Suppressor macrophage treated with lipopolysaccharide for 4 hours (primary cell): ENCODE measurements around the gene NUP62CL.

ENCODE experiments used
- DNase-seq: peaks from one replicate; pipeline ENCODE4 v3.0.0-alpha.2; 2020

Gene NUP62CL

DNA sequence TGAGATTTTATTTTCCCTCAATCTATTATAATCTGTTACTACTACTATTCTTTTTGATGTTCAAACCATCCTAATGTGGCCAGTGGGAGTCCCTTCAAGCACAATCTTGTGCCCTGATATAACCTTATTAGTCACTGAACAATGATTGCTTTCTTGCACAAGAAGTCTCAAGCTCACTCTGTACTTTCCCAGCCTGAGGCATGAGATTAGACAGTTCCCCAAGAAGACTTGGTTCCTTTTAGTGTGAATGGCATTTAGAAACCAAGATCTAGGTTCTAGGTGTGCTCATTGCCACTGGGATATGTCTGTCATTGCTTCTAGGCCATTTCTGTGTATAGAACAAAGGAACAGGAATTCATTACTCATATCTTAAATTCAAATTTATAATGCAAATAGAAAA lies 59.6 kb downstream of the NUP62CL start:
- peak; percentile 72 for DNase-seq

- no peak for DNase-seq
Observed at GRCh38 chrX:107135965-107136307, 70.3 kb downstream of the NUP62CL start.

- peak; percentile 43 for DNase-seq
Observed at GRCh38 chrX:107135049-107135964, 70.9 kb downstream of the NUP62CL start.

DNA sequence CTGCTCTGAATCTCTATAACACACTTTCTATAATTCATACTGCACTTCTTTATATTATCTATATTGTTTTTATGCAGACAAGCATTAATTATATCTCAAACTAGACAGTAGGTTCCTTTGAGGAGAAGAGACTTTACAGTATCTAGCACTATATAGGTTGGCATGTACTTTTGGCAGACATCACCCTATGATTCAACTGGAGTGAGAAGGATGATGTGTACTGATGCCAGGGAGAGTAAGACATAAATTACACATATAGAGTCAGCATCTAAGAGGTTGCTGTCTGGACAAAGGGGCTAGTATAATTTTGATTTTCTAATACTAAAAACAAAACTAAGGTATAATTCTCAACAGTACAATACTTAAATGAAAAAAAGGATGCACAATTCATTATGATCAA lies 82.5 kb downstream of the NUP62CL start:
- DNase-seq: no peak

DNA sequence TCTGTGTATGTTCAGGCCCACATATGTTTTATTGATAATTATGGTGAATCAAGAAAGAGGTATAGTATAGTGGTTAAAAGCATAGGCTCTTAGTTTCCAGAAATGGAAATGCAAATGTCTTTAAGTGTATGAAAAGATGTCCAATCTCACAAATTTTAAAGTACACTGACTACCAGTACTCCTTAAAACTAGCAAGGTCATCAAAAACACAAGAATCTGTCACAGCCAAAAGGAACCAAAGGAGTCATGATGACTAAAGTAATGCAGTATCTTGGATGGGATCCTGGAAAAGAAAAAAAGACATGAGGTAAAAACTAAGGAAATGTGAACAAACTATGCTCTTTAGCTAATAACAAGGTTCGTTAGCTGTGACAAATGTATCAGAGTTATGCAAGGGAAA lies 87.0 kb downstream of the NUP62CL start:
- no peak for DNase-seq

- peak; percentile 73 for DNase-seq
Observed at GRCh38 chrX:107118322-107119147, 87.7 kb downstream of the NUP62CL start, which contains the start of gene RBM41. Gene RBM41, minus strand, starts transcription at chrX:107118822. Its CDS starts 49 bp downstream, at chrX:107118773.

DNA sequence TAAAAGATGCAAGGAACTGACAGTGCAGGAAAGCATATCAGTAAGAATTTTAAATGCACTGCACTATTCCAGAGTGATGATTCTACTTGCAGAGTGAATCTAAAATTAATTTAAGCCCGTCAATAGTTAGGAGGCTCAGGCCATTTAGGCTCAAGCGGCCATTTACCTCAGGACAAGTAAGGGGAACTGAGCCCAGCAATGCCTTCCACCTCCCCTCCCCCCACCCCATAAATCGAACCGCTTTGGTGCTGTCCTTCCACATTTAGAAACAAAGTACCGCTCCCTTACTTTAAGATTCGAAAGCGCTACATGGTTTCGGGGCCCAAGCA lies 88.3 kb downstream of the NUP62CL start:
- peak; percentile 7 for DNase-seq

- DNase-seq: no peak
Observed at GRCh38 chrX:107107459-107107858, 98.8 kb downstream of the NUP62CL start.

DNA sequence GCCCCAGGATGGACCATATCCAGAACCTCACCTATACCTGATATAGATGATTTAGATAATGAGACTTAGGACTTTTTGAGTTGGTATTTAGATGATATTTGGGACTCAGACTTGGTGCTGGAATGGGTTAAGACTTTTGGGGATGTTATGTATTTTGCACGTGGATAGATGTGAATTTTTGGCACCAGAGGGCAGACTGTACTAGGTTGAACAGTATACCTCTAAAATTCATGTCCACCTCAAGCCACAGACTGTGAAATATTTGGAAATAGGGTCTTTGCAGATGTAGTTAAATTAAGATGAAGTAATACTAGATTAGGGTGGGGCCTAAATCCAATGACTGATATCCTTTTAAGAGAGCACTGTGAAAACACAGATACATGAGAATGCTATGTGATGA lies 103.3 kb downstream of the NUP62CL start:
- DNase-seq: no peak

DNA sequence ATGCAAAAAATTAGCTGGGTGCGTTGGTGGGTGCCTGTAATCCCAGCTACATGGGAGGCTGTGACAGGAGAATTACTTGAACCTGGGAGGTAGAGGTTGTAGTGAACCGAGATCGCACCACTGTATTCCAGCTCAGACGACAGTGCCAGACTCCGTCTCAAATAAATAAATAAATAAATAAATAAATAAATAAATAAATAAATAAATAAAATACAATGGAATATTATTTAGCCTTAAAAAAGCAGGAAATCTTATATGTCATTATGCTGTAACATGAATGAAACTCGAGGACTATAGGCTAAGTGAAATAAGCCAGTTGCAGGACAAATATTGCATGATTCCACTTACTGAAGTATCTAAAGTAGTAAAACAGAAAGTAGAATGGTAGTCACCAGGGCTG lies 130.1 kb downstream of the NUP62CL start:
- DNase-seq: no peak
